Endothelial cell of coronary artery (primary cell): ENCODE measurements around the gene MTIF2. TPM values are rescaled to one million over a fixed set of nuclear protein-coding genes. Genes with fewer than 3 reads are reported as not detected.

ENCODE experiments used
- total RNA-seq: library from RNA; depleted of rRNA; stranded (reverse); fragments of >200 nt; gene quantifications from 2 replicates; pipeline ENCODE4 v1.2.3, GENCODE V29; 2014

Gene MTIF2, protein sequence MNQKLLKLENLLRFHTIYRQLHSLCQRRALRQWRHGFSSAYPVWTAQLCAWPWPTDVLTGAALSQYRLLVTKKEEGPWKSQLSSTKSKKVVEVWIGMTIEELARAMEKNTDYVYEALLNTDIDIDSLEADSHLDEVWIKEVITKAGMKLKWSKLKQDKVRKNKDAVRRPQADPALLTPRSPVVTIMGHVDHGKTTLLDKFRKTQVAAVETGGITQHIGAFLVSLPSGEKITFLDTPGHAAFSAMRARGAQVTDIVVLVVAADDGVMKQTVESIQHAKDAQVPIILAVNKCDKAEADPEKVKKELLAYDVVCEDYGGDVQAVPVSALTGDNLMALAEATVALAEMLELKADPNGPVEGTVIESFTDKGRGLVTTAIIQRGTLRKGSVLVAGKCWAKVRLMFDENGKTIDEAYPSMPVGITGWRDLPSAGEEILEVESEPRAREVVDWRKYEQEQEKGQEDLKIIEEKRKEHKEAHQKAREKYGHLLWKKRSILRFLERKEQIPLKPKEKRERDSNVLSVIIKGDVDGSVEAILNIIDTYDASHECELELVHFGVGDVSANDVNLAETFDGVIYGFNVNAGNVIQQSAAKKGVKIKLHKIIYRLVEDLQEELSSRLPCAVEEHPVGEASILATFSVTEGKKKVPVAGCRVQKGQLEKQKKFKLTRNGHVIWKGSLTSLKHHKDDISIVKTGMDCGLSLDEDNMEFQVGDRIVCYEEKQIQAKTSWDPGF
- 32.8 and 37.5 TPM in 2 replicates for total RNA-seq

DNA sequence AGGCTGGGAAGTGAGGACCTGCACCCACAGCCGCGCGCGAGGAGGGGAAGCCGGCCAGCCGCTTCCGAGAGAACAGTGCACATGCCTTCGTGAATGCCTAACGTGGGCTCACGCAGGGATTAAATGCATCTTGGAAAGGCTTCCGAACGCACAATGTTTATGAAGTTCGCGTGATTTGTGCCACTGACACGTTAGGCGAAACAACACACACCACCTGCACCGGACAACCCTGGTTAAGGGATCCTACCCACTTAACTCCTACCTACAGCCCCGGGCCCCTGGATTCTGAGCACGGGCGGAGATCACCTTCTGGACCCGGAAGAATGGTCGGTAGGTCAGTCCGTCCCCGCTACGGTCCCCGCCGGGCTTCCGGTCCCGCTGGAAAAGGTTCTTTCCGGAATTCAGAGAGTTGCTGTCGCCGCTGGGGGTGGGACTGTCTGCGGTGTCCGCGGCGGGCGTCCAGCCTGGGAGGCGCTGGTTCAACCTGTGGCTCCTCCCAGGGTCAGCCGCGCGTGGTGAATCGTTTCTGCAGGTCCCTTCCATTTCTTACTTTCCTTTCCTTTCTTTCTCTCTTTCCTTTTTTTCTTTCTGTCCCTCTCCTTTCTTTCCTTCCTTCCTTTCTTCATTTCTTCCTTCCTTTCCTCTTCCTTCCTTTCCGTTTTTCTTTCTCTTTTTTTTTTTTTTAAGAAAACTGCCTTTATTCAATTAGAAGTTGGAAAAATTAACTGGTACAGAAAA, at the start of gene MTIF2:
Gene MTIF2 (minus strand): TSS at position 325 of the 738 bp plus-strand sequence. CDS start 5,373 bp downstream, outside the sequence.

DNA sequence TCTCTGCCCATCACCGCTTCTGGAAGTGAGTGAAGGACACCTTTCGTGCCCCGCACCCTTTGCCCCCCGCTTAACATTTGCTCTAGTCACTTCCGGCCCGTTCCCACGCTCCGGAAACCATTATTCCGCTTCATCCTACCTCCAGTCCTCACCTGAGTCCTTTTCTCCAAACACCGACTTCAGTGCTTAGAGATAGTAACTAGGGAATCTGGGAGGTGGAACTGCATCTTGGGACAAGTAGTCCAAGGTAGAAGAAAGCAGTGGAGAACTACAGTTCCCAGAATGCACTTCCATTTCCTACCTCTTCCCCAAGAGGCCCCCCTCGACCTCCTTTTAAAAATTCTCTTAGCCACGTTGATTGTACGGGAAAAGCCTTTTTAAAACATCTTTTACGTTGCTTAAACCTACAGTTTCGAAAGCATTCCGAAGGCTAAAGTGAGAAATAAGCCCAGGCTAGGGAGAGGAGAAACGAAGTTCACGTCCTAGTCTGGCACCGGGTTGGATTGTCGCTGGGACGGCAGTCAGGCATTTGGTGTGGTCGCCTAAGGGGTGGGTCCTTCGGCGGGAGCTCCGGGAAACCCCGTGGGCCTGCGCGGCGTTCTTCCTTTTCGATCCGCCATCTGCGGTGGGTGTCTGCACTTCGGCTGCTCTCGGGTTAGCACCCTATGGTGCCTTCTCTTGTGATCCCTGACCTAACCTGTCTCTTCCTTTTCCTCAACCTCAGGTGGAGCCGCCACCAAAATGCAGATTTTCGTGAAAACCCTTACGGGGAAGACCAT, 36.8 kb downstream of the MTIF2 start, which contains the start of the genes CLHC1 and RPS27A:
Gene CLHC1 (minus strand): TSS at position 210 of the 779 bp plus-strand sequence. CDS start 9,882 bp downstream, outside the sequence.
Gene RPS27A (plus strand): TSS at position 605 of the 779 bp plus-strand sequence. CDS start 137 bp downstream, at position 742.

Other genes with a start within 250 kb of the MTIF2 start
- 145 and 390 TPM in 2 replicates for gene RTN4, start 218.8 kb downstream of the MTIF2 start, total RNA-seq
- 5.2 and 11.3 TPM in 2 replicates for gene CLHC1, start 36.9 kb downstream of the MTIF2 start, total RNA-seq
- gene RPS27A, start 36.5 kb downstream of the MTIF2 start, total RNA-seq: 975 and 1,075 TPM in 2 replicates
- 37.3 and 38.6 TPM in 2 replicates for gene CCDC88A, start 150.6 kb upstream of the MTIF2 start, total RNA-seq